Mucosa of stomach (tissue), 1 donor: ENCODE measurements around the gene ANKRD52.

Source experiments
- H3K27me3 ChIP-seq: one replicate; pipeline ENCODE4 v1.7.0; 2013; ENCODE audit warnings: mild to moderate bottlenecking, low read length; ENCODE audit not compliant: control insufficient read depth, insufficient read depth
- H3K36me3 ChIP-seq: one replicate; pipeline ENCODE4 v1.7.0; 2013; ENCODE audit warnings: low read length; ENCODE audit not compliant: control insufficient read depth, insufficient read depth
- H3K4me1 ChIP-seq: one replicate; pipeline ENCODE4 v1.7.0; 2013; ENCODE audit warnings: mild to moderate bottlenecking, low read length; ENCODE audit not compliant: control insufficient read depth, insufficient read depth
- H3K4me3 ChIP-seq: one replicate; pipeline ENCODE4 v1.7.0; 2013; ENCODE audit warnings: low read length
- H3K9ac ChIP-seq: one replicate; pipeline ENCODE4 v1.7.0; 2013; ENCODE audit warnings: mild to moderate bottlenecking, low read length, moderate library complexity
- H3K9me3 ChIP-seq: one replicate; pipeline ENCODE4 v1.7.0; 2013; ENCODE audit warnings: mild to moderate bottlenecking, low read length, moderate library complexity; ENCODE audit not compliant: control insufficient read depth
- donor health status: Pancreatic carcinoma.

Gene ANKRD52

GRCh38 chr12:56231184-56231582 is 27.0 kb downstream of the ANKRD52 start:
- Histone ChIP-seq H3K4me3 (no peak overlapping the region), H3K27me3 (no peaks in the 10 kb centered on the region), H3K36me3 (no peaks in the 10 kb centered on the region), H3K9me3 (no peaks in the 10 kb centered on the region), H3K4me1 (peaks cover 19% of the 10 kb centered on the region), H3K9ac (peak overlapping the region; percentile 6)

GRCh38 chr12:56230432-56231183 is 27.6 kb downstream of the ANKRD52 start:
- Histone ChIP-seq H3K9me3 (no peaks in the 10 kb centered on the region), H3K4me1 (peaks cover 19% of the 10 kb centered on the region), H3K9ac (peak overlapping the region; percentile 6), H3K36me3 (no peaks in the 10 kb centered on the region), H3K27me3 (no peaks in the 10 kb centered on the region), H3K4me3 (no peak overlapping the region)

- H3K36me3 ChIP-seq = no peaks in the 10 kb centered on the region
- no peaks in the 10 kb centered on the region for H3K9me3 ChIP-seq
- H3K4me3 ChIP-seq = no peak within 1 kb of the TSS
- H3K4me1 ChIP-seq = peaks cover 25% of the 10 kb centered on the region
- no peaks in the 10 kb centered on the region for H3K27me3 ChIP-seq
- peak within 1 kb of the TSS; percentile 6 for H3K9ac ChIP-seq
Observed at GRCh38 chr12:56229916-56230431, 28.2 kb downstream of the ANKRD52 start, which contains the start of gene SLC39A5. TSS of gene SLC39A5 (plus strand) at chr12:56230051. CDS start at chr12:56231275, 1,224 bp downstream.

- Histone ChIP-seq H3K4me3 (no peak overlapping the region), H3K27me3 (no peaks in the 10 kb centered on the region), H3K9me3 (no peaks in the 10 kb centered on the region), H3K4me1 (peaks cover 31% of the 10 kb centered on the region), H3K36me3 (no peaks in the 10 kb centered on the region), H3K9ac (no peak overlapping the region)
Observed at GRCh38 chr12:56229082-56229481, 29.1 kb downstream of the ANKRD52 start.

GRCh38 chr12:56224954-56225353 is 33.2 kb downstream of the ANKRD52 start:
- Histone ChIP-seq H3K9me3 (no peaks in the 10 kb centered on the region), H3K27me3 (no peaks in the 10 kb centered on the region), H3K36me3 (no peaks in the 10 kb centered on the region), H3K9ac (peak overlapping the region; percentile 93), H3K4me3 (peak overlapping the region; percentile 89), H3K4me1 (peaks cover 26% of the 10 kb centered on the region)

GRCh38 chr12:56224102-56224701 is 34.0 kb downstream of the ANKRD52 start, which contains the start of gene NABP2:
TSS of gene NABP2 (plus strand) at chr12:56224342. CDS start at chr12:56224857, 515 bp downstream.
- H3K36me3 ChIP-seq = no peaks in the 10 kb centered on the region
- H3K27me3 ChIP-seq = no peaks in the 10 kb centered on the region
- peak within 1 kb of the TSS; percentile 93 for H3K9ac ChIP-seq
- H3K4me3 ChIP-seq = peak within 1 kb of the TSS; percentile 89
- H3K9me3 ChIP-seq = no peaks in the 10 kb centered on the region
- H3K4me1 ChIP-seq = peaks cover 22% of the 10 kb centered on the region

- Histone ChIP-seq H3K36me3 (no peaks in the 10 kb centered on the region), H3K9me3 (no peaks in the 10 kb centered on the region), H3K27me3 (no peaks in the 10 kb centered on the region), H3K9ac (peak overlapping the region; percentile 30), H3K4me3 (no peak overlapping the region), H3K4me1 (peaks cover 22% of the 10 kb centered on the region)
Observed at GRCh38 chr12:56223571-56224101, 34.5 kb downstream of the ANKRD52 start.

GRCh38 chr12:56222531-56222895 is 35.7 kb downstream of the ANKRD52 start:
- Histone ChIP-seq H3K4me1 (peaks cover 22% of the 10 kb centered on the region), H3K36me3 (no peaks in the 10 kb centered on the region), H3K27me3 (no peaks in the 10 kb centered on the region), H3K4me3 (peak overlapping the region; percentile 98), H3K9ac (peak overlapping the region; percentile 99), H3K9me3 (no peaks in the 10 kb centered on the region)

- Histone ChIP-seq H3K36me3 (no peaks in the 10 kb centered on the region), H3K9ac (peak within 1 kb of the TSS; percentile 99), H3K4me3 (peak within 1 kb of the TSS; percentile 98), H3K27me3 (no peaks in the 10 kb centered on the region), H3K9me3 (no peaks in the 10 kb centered on the region), H3K4me1 (peaks cover 22% of the 10 kb centered on the region)
Observed at GRCh38 chr12:56221757-56222530, 36.2 kb downstream of the ANKRD52 start, which contains the start of gene RNF41. TSS of gene RNF41 (minus strand) at chr12:56221922. CDS start at chr12:56214047, 7,875 bp downstream.

- peaks cover 22% of the 10 kb centered on the region for H3K4me1 ChIP-seq
- no peaks in the 10 kb centered on the region for H3K36me3 ChIP-seq
- no peaks in the 10 kb centered on the region for H3K9me3 ChIP-seq
- H3K4me3 ChIP-seq = peak overlapping the region; percentile 98
- no peaks in the 10 kb centered on the region for H3K27me3 ChIP-seq
- H3K9ac ChIP-seq = peak overlapping the region; percentile 99
Observed at GRCh38 chr12:56221232-56221756, 36.9 kb downstream of the ANKRD52 start.

- Histone ChIP-seq H3K9ac (peak overlapping the region; percentile 99), H3K4me1 (peaks cover 22% of the 10 kb centered on the region), H3K36me3 (no peaks in the 10 kb centered on the region), H3K4me3 (peak overlapping the region; percentile 98), H3K9me3 (no peaks in the 10 kb centered on the region), H3K27me3 (no peaks in the 10 kb centered on the region)
Observed at GRCh38 chr12:56220611-56221231, 37.5 kb downstream of the ANKRD52 start.
